Activated CD4-positive, alpha-beta T cell treated with anti-CD3 and anti-CD28 coated beads for 1 hour (primary cell): ENCODE measurements around the gene UBR4.

Experiments
- DNase-seq: peaks from one replicate; pipeline ENCODE4 v3.0.0-alpha.2; 2020

Gene UBR4

DNA sequence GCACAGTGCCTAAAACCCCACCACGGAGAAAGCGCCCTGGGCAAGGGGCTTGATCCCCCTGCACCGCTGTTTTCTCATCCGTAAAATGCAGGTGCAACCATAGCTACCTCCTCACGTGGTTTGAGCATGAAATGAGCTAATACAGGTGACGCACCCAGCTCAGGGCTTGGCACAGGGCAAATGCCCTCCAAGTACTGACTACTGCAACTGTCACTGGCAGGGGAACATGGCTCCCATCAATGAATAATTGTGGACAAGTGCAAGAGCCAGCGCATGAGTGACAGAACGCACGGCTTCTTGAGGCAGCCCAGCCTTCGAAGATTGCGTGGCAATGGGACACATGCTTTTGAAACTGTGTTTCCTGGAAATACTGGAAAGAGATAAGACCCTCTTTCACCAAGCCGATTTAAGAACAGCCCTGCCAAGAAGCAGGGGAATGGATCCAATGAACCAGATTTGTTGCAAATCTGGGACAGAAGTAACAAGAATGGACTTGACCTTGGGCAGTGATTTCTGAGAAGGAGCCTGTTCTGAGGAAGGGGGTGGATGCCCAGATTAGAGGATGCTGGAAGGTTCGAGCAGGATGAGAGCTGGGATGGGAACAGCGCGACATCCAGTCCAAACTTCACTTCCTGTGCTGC is 160.8 kb downstream of the UBR4 start:
- no peak for DNase-seq

DNA sequence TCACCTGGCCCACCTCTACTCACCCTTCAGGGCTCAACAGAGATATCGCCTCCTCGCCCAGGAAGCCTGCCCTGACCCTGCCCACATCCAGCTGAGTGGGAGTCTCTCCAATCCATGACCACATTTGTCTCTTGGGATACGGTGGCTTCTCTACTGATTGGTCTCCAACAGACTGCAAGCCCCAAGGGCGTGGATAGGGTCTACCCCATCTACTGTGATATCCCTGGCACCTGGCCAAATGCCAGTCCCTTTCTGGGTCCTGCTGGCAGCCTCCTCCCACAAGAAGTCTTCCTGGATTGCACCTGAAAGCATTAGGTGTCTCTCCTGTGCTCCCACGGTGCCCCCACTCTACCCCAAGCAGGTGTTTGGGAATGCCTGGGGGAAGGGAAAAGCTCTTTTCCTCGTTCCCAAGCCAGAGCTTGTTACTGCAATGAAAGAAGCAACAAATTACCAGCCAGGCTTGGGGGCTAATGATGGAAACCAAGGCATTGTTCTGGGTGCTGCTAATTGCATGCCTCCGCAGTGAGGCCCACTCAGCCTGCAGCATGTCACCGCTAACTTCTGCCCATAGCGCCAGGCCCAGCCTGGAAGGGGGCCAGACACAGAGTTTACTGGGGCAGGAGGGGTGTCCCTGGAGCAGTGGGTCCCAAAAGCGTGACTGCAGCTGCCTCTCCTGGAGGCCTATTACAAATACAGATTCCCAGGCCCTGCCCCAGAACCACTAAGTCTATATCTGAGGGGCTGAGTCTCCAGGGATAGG is 162.9 kb downstream of the UBR4 start:
- no peak for DNase-seq

GRCh38 chr1:19045898-19046880 is 163.9 kb downstream of the UBR4 start:
- DNase-seq = no peak

DNA sequence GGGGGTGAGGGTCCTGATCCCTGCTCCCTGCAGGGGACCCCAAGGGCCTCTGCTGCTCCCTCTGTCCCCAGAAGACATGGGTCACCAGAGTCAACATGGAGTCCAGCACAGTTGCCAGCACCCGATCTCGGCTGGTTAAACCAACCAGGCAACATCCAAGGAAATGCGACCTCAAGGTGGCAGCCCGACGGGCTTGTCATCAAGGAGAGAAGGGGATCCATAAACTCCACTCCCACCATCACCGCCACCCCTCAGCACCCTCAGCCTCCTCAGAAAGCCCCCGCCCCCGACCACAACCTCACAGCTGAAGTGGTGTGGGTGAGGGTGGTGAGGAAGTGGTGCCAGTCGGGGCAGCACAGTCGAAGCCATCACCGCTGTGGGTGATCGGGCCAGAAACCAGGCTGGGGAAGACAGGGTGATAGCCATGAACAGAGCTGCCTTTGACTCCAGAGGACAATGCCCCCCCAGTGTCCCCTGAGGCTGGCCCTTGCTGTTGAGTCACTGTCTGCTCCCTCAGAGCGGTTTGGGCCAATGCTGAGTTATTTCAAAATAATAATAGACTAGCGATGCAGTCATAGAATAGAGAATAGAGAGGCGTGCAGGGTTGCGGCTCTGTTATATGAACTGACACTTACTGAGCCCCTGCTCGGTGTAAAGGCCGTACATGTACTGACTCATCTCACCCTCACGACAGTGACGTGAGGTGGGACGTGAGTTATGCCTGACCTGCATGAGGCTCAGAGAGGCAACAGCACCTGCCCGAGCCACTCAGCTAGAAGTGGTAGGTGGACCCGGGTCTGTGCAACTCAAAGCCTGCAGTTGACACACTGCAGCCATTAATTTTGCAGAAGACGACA is 164.9 kb downstream of the UBR4 start:
- DNase-seq = no peak

DNA sequence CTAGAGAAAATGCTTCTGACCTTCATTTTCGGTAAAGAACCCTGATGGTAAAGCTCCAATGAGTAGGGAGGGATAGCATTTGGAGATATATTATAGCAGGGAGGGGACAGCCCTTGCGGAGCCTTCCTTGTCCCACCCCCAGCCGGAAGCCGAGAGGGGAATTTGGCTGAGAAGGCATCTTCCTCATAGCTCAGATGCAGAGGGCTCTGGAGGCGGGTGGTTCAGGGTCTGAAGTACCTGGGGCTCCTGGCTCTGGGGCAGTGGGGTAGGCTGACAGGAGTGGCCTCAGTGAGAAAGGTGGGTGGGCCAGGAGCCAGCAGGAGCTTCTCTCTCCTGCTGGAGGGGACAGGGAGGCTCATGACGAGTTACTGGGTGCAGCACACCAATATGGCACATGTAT is 165.6 kb downstream of the UBR4 start:
- DNase-seq = no peak

DNA sequence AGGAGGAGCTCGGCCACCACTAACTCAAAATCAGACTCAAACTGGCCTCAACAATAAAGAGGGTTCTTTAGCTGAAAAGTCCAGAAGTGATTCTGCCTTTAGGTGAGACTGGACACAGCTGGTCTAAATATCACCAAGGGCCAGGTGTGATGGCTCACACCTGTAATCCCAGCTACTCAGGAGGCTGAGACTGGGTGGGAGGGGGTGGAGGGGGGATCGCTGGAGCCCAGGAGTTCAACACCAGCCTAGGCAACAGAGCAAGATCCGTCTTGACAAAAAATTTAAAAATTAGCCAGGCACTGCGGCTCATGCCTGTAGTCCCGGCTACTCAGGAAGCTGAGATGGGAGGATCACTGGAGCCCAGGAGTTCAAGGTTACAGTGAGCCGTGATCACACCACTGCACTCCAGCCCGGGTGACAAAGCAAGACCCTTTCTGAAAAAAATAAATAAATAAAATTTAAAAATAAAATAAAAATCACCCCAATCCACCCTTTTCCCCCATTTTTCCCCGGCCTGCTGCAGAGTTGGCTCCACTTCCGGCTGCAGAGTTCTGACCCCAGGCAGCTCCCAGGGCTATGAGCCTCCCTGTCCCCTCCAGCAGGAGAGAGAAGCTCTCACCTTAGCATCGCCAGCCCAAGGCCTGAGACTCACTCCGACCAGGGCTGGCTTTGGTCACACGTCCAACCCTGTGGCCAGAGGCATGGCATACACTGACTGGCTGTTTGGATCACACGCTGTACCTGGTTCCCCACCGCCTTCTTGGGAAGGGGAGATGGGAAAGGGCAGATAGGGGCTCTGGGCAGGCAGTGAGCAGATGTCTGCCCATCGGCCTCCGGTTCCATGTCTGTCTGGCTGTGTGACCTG is 166.3 kb downstream of the UBR4 start:
- no peak for DNase-seq

DNA sequence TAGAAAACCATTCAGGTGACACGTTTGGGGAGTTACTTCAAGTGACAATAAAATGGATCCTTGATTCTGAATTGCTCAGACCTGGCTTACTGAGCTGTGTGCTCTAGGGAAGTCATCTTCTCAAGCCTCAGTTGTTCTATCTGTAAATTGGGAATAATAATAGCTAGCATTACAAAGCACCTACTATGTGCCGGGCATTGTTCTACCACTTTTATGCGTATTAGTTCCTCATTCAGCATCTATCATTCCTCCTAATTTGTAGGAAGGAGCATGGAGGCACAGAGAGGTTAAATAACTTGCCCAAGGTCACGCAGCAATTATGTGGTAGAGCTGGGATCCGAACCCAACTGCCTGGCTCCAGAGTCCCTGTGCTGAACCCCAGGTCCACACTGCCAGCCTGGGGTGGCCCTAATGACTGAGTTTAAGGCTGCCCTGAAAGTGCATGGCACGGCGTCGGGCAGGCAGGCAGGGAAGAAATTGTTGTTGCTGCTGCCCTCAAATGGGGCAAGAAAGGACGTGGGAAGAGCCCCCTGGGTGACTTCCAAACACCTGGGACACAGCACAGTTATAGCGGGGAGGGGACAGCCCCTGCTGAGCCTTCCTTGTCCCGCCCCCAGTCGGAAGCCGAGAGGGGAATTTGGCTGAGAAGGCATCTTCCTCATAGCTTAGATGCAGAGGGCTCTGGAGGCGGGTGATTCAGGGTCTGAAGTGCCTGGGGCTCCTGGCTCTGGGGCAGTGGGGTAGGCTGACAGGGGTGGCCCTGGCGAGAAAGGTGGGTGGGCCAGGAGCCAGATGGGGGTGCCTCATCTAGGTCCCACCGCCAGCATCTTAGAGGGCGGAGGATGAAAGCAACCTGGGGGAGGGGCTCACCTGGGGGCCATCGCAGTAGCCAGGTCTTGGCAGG is 167.1 kb downstream of the UBR4 start:
- no peak for DNase-seq

DNA sequence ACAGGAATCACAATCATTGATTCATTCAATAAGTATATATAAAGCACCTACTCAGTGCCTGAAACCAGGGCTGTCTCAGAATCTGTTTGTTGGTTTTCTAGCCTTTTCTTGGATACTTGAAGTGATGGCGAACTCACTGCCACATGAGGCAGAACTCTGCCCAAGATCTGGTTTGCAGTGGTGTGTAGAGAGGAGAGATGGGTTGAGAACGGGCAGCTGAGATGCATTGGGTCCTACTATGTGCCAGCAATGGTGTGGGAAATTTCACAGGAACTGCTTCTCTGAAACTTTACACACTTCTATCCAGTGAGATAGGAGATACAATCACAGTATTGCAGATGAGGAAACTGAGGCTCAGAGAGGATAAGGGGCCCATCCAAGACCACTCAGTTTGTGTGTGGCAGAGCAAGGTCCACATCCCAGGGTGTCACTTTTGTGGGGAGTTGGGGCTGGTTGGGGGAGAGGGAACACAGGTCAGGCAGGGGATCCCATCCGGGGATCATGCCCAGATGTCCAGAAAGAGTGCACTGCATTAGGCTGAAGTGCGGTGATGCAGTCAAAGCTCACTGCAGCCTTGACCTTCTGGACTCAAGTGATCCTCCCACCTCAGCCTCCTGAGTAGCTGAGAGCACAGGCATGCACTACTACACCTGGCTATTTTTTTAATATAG is 169.9 kb downstream of the UBR4 start:
- DNase-seq = no peak

DNA sequence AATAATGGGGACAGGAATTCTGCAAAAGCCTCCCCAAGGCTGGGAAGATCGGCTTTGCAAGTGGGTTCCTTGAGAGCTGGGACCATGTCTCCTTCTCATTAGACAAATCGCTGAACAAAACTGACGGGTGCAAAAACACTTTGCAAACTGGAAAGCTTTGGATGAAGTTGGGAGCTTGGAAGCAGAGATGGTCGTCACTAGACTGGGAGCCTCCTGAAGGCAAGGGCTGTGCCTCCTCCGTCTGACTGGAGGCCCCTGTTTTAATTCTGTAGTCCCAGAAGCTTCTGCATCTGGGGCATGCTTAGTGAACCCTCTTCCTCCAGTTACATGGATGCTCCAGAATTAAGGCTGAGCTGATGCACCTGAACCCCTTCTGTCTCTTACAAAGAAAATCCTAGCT is 171.3 kb downstream of the UBR4 start:
- DNase-seq = no peak

- no peak for DNase-seq
Observed at GRCh38 chr1:19038096-19038495, 172.0 kb downstream of the UBR4 start.

GRCh38 chr1:19037659-19038058 is 172.4 kb downstream of the UBR4 start:
- no peak for DNase-seq

GRCh38 chr1:19036813-19037605 is 173.1 kb downstream of the UBR4 start:
- DNase-seq = no peak

- no peak for DNase-seq
Observed at GRCh38 chr1:19036041-19036812, 173.8 kb downstream of the UBR4 start.

DNA sequence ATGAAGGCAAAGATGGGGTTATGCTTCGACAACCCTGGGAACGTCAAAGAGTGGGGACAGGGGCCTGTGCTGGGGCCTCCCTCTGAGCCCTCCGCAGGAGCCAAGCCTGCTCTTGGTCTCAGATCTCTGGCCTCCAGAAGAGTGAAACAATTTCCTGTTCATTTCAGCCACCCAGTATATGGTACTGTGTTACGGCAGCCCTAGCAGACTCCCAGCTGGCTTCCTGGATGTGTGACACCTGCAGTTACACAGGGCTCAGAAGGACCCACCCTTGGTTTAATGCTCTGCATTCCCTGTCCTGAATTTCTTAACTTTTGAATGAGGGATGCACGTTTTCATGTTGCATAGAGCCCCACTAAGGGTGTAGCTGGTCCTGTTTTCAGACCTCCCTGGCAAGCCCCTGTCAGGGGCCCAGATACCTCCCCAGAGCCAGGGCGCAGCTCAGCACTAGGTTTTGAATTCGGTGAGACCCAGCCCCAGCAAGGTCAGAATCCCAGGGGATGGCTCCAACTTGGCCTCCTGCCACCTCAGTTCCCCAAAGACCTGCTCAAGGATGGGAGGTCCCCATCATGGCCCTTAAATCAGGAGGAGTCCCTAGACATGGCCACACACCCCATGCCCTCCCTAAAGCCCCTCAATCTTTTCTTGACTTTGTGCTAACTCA is 174.6 kb downstream of the UBR4 start:
- no peak for DNase-seq

DNA sequence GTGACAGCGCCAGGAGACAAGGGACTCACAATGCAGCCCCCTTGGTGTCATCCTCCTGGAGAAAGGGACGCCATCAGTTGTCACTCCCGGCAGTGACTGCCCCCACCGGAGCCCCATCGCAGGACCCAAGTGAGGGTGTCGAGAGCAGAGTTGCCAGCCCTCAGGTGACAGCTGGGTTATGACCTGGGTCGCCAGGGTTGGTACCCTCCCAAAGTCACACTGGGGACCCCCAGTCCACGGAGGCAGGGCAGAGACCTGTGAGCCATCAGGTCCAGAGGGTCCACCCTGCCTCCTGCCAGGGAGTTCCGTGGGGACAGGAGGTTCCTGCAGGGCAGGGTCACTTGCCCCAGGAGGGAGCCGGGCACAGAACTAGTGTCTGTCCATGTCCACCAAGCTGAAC is 175.3 kb downstream of the UBR4 start:
- DNase-seq = no peak

DNA sequence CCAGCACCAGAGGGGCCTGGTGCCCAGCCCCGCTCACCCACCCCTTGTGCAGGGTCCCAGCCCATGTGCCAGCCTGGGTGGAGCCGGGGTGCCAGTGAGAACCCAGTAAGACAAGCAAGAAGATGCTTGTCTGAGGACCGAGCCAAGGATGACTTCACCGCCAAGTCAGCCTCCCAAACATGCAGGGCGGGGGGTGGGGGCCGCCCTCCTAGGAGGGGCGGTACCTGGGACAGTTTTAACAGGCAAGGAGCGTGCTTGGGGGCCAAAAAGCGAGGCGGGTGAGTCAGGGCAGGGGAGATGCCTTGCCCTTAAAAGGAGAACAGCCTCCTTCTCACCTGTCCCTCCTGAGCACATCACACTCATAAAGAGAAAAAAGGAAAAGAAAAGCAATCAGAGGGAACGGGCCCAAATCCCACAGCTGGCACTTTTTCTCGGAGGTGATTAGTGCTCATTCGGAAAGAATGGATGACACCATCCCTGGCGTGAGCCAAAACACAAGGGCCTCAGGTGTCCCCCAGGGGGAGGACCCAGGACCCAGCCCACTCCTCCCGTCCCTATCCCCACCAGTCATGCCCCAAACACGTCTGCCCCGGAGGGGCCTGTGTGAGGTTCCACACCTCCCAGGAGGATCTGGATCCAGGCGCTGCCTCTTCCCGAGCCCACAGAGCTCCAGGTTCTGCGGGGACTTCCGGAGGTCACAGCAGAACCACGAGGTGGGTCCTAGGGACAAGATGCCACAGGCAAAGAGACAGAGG is 176.0 kb downstream of the UBR4 start:
- no peak for DNase-seq

- DNase-seq = no peak
Observed at GRCh38 chr1:19033515-19033839, 176.6 kb downstream of the UBR4 start.
